ENCODE data around the gene EHMT1. TPM values are rescaled to one million over a fixed set of nuclear protein-coding genes. Genes with fewer than 3 reads are reported as not detected.

The EHMT1 gene
- total and polyA plus RNA-seq, 2 experiments from 2014 or later, result 162 to 177 TPM

DNA sequence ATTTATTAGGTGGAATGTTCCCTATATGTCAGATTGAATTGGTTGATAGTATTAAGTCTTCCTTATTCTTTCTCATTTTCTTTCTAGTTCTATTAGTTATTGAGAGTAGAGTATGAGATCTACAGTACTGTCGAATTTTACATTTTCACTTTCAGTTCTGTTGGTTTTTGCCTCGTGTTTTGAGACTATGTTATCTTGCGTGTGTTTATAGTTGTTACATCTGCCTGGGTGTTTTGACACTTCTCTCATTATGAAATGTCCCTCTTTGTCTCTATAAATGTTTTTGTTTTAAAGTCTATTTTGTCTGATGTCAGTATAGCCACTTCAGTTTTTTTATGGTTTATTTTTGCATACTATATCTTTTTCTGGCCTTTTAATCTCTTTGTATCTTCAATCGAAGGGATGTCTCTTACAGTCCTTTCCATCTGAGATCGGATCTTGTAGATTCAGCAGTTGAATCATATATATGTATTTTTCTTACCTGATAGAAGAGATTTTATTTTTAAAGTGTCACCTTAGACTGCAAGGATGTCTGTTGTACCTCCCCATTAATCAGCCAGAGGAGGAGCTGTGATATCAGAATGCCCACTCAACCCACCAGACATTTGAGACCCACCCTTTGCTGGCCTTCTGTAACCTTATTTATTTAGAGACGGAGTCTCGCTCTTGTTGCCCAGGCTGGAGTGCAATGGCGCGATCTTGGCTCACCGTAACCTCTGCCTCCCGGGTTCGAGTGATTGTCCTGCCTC, 20.7 kb downstream of the EHMT1 start (continued):
- TF ChIP-seq, protein P1, sequence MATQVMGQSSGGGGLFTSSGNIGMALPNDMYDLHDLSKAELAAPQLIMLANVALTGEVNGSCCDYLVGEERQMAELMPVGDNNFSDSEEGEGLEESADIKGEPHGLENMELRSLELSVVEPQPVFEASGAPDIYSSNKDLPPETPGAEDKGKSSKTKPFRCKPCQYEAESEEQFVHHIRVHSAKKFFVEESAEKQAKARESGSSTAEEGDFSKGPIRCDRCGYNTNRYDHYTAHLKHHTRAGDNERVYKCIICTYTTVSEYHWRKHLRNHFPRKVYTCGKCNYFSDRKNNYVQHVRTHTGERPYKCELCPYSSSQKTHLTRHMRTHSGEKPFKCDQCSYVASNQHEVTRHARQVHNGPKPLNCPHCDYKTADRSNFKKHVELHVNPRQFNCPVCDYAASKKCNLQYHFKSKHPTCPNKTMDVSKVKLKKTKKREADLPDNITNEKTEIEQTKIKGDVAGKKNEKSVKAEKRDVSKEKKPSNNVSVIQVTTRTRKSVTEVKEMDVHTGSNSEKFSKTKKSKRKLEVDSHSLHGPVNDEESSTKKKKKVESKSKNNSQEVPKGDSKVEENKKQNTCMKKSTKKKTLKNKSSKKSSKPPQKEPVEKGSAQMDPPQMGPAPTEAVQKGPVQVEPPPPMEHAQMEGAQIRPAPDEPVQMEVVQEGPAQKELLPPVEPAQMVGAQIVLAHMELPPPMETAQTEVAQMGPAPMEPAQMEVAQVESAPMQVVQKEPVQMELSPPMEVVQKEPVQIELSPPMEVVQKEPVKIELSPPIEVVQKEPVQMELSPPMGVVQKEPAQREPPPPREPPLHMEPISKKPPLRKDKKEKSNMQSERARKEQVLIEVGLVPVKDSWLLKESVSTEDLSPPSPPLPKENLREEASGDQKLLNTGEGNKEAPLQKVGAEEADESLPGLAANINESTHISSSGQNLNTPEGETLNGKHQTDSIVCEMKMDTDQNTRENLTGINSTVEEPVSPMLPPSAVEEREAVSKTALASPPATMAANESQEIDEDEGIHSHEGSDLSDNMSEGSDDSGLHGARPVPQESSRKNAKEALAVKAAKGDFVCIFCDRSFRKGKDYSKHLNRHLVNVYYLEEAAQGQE (IDR thresholded peaks at IDR 0.05; ENCODE audit: unreplicated experiment), result no peak
- no peak for TF ChIP-seq EZH2 (IDR thresholded peaks at IDR 0.05; ENCODE audit: low read depth, unreplicated experiment)
- no peak for TF ChIP-seq EZH2phosphoT487 (IDR thresholded peaks at IDR 0.05; ENCODE audit: unreplicated experiment)
- TF ChIP-seq POLR2AphosphoS5 (IDR thresholded peaks at IDR 0.05; ENCODE audit: low read depth), result no peak
- TF ChIP-seq CREB1 (CRISPR knock-in tag; IDR thresholded peaks at IDR 0.05; ENCODE audit: low read depth), result no peak

- Mint-ChIP-seq H3K4me3 (no peak overlapping the region; the same call in 2 of the 3 replicates), H3K9me3 (no peaks in the 10 kb centered on the region), H3K36me3 (ENCODE audit: low read depth) (peaks cover 10% of the 10 kb centered on the region), H3K27ac (no peak overlapping the region), H3K4me1 (peaks cover 9% of the 10 kb centered on the region; the same call in 2 of the 3 replicates), H3K27me3 (ENCODE audit: insufficient read depth, low read depth, poor library complexity) (peaks cover 5% of the 10 kb centered on the region)
- DNase-seq (ENCODE audit: low spot score), result no peak
- no peaks in the 10 kb centered on the region for H3K27me3 ChIP-seq (ENCODE audit: insufficient read depth)
- H3F3A ChIP-seq (replicated peaks; ENCODE audit: low read depth), result no peaks in the 10 kb centered on the region; the same call in 1 of the 2 replicates
- no peak overlapping the region for H2AFZ ChIP-seq
- 0 out of 2 replicates have a peak overlapping the region, but pooled peaks have one; percentile 17 for H3K27ac ChIP-seq (ENCODE audit: low read depth)
- H4K20me1 ChIP-seq (replicated peaks; ENCODE audit: insufficient read depth), result peaks cover 84% of the 10 kb centered on the region
- no peak overlapping the region for H3K4me2 ChIP-seq
- no peaks in the 10 kb centered on the region; the same call in 1 of the 2 replicates for H3K4me1 ChIP-seq (ENCODE audit: insufficient read depth)
- no peaks in the 10 kb centered on the region for H3K9me2 ChIP-seq (ENCODE audit: insufficient read depth)
- H3K4me3 ChIP-seq, result no peak overlapping the region
- no peaks in the 10 kb centered on the region for H3K36me3 ChIP-seq (ENCODE audit: insufficient read depth)
- H3K79me2 ChIP-seq (replicated peaks; ENCODE audit: insufficient read depth), result peaks cover 100% of the 10 kb centered on the region
- ATAC-seq, result no peak
- TF ChIP-seq, protein P1 (IDR thresholded peaks at IDR 0.05; ENCODE audit: unreplicated experiment), result no peak
- TF ChIP-seq ETS1 (IDR thresholded peaks at IDR 0.05), result no peak
- TF ChIP-seq CTCF (conservative IDR thresholded peaks at IDR 0.05; ENCODE audit: low read depth in 2 of 2), result no peak
Observed at GRCh38 chr9:137640862-137641261, 22.1 kb downstream of the EHMT1 start.
